GM19328 (cell line): ENCODE results near the gene COX7A2.

Experiments
- ATAC-seq: cut with Tn5 transposase; IDR thresholded peaks from one replicate; pipeline ENCODE4 v1.9.1; 2021; ENCODE audit warnings: mild to moderate bottlenecking, moderate library complexity; ENCODE audit not compliant: unreplicated experiment

COX7A2 gene

DNA sequence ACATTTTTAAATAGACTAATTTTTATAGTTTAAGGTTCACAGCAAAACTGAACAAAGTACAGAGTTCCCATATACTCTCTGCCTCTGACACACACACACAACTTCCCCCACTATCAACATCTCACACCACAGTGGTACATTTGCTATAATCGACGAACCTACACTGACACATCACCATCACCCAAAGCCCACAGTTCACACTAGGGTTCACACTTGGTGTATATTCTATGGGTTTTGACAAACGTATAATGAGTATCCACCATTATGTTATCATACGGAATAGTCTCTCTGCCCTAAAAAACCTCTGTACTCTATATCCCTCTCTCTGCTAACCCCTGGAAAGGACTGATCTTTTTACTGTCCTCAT is 25.4 kb upstream of the COX7A2 start:
- no peak for ATAC-seq

- ATAC-seq, result no peak
These were observed 24.8 kb upstream of the COX7A2 start for GRCh38 chr6:75268121-75268987.

DNA sequence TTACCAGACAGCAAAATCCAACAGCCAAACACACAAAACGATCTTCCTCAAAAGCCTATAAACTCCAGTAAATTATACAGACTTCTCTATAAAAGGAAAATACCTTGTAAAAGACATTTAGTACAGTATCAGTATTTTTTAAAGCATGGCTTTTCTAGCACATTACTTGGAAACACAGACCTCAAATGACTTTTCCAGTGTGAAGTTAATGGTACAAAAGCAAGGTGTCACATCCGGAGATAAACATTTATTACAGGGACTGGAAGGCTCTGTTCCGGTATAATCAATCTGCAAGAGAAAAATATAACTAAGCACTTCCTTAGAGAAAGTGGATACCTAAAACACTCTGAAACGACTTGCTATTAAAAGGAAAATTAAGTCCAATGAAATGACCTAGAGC is 23.9 kb upstream of the COX7A2 start:
- no peak for ATAC-seq

DNA sequence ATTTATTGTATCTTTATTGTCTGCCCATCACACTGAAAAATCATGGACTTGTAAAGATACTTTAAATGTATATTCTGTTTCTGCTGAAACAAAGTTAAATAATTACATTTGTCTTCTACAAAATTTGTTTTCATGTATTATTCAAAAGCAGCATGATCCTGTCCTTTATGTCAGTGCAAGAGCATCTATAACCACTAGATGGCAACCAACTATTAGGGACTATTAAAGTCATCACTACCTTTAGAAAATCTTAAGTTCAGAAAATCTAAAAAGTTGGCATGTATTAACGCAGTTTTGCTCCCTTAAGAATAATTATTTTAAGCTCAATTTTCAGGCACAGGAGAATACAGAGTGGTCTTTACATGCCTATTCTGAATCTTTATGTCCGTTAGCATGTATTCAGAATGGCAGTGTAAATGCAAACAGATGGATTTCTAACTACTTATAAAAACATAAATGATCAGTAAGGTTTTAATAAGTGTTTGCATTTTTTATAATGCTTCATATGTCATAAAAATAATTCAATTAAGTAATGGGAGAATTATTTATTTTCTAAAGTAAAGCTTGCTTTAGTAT is 23.2 kb upstream of the COX7A2 start:
- peak; percentile 83 for ATAC-seq

- ATAC-seq, result no peak
These were observed 19.8 kb upstream of the COX7A2 start for GRCh38 chr6:75263401-75263750.

DNA sequence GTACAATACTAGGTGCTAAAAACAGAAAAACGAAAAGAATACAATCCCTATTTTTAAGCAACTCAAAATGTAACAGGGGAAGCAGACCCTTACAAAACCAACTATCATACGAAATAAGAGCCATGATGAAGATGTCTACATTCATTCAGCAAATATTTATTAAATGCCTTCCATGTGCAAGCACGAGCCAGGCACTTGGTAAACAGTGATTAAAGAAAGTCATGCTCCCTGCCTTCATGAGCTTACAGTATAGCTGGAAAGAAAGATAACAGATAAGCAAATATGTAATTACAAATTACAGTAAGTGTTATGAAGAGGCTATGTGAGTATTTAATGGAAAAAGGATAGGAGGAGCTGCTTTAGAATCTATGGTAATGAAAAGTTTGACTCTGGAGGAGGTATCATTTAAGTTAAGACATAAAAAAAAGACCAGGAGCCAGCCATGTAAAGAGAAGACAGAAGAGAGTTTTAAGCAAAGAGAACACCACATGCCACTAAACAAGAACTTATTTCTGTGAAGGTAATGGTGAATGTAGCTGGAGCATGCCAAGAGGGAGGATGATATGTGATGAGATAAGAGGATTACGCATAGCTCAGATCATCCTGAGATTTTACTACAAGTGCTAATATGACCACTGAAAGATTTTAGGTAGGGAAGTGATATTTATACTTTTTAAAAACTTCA is 19.3 kb upstream of the COX7A2 start:
- ATAC-seq, result no peak

DNA sequence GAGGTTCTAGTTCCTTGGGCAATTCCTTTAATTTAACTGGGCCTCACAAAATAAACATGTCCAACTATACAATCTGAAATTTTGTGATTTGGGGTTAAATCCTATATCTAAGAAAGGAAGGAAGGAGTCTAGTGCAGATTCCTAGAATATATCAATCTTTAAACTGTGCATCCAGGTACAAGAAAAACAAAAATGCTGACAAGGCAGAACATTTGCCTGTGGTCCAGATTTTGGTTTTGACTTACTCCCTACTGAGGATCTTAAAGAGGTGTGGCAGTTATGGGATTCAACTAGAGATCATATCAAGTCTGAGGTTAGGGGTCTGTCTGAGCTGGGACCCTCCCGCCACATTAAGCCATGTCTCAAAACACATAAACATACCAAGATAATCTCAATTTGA is 17.7 kb upstream of the COX7A2 start:
- no peak for ATAC-seq

DNA sequence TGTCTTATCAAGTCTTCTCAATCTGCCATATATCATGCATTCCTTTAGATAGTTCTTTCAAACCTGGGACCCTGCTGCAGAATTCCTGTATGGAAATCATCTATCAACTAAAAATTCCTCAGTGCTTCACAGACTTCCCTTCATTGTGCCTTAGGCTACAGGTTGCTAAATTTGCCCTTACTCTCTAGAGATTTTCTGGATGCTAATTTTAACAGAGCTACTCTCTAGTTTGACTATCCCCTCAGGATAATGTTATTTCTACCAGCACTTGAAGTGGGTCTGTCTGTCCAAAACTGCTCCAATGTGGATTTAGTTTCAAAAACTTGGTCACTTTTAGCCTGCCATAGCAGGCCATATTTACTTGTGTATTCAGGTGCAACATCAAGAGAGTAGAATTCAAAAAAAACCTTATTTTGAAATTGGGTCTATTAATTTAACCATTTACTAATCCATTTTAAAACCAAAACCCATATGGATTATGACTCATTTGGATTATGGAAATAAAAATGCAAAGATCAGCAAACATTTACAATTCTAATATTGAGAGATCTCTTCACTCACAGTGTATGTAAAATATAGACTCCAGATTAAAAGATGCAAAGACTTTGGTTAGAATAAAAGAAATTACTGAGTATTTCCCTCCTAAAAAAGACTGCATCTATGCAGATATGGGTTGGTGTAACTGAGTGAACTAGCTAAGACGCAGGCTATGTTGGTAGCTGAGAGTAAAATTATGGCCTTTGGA is 13.9 kb upstream of the COX7A2 start:
- no peak for ATAC-seq

- no peak for ATAC-seq
These were observed 7.0 kb upstream of the COX7A2 start for GRCh38 chr6:75250552-75250951.

GRCh38 chr6:75249837-75250236 is 6.2 kb upstream of the COX7A2 start:
- ATAC-seq, result no peak

DNA sequence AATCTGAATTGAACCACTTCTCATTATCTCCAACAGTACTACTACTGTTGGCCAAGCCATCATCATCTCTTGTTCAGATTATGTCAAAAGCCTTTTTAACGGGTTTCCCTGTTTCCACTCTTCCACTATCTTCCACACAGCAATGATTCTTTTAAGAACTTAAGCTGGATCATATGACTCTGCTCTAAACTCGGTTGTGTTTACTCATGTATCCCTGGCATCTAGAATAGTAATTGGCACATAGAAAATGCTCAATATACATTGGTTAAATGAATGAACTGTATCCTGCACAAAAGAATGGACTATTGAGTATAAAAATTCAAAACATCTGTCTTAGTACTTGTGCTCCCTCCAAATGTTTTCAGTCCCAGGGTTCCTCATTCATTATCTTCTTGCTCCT is 2.8 kb upstream of the COX7A2 start:
- no peak for ATAC-seq

DNA sequence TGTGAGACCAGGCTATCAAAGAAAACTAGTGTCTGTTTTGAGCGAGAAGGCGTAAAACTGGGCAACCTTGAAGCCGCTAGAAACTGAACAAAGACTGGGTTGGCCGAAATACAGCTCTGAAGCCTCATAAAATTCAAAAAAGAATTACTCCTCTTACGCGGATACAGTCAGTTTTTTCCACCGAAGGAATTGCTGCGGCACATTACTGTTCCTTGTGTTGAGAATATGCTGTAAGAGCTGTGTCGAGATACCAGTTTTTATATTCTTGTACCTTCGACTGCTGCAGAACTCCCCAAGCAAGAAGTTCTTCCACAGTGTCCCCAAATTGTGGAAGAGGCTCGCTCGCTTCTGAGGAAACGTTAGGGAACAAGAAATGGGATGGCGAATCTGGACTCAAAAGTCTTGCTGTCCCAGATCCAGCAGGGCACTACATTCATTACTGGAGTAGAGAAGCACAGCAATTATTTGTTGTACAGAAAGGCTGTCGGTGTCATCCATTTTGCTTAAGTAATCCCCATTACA is 523 bp upstream of the COX7A2 start:
- ATAC-seq, result peak; percentile 22

DNA sequence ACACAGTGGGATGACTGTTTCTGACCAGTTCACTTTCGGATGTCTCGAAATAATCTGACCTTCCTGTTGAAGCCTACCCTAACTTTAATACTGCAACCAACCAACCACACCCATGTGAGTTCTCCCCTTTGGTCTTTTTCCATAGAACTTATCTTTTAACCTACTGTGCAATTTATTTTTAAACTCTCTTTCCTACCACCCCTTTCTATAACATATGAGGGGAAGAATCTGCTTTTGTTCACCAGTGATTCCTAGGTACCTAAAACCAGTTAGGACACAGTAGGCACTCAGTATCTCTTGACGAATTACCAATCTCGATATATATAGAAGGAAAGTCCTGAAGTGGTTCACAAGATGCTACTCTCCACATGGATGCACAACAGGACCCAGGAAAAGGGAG is 7.0 kb downstream of the COX7A2 start:
- no peak for ATAC-seq

DNA sequence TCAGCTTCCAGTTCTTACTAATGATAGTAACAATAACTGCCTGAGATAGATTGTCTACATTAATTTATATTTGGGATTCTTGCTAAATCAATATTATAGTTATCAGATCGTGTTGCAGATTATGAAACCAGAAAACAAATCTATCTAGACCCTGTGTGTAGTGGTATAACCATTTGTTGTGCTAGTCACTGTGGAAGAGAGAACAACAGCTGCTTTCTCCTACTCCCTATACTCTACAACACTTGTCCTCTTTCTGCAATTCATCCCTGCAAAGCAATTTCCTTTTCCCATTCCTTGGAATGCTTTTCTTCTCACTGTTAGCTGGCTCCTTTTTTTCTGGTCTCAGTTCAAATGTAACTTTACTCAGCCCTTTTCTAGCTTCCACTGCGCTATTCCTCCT is 8.3 kb downstream of the COX7A2 start:
- ATAC-seq, result no peak

- no peak for ATAC-seq
These were observed 9.3 kb downstream of the COX7A2 start for GRCh38 chr6:75234126-75234865.

GRCh38 chr6:75233092-75233615 is 10.4 kb downstream of the COX7A2 start:
- ATAC-seq, result no peak

DNA sequence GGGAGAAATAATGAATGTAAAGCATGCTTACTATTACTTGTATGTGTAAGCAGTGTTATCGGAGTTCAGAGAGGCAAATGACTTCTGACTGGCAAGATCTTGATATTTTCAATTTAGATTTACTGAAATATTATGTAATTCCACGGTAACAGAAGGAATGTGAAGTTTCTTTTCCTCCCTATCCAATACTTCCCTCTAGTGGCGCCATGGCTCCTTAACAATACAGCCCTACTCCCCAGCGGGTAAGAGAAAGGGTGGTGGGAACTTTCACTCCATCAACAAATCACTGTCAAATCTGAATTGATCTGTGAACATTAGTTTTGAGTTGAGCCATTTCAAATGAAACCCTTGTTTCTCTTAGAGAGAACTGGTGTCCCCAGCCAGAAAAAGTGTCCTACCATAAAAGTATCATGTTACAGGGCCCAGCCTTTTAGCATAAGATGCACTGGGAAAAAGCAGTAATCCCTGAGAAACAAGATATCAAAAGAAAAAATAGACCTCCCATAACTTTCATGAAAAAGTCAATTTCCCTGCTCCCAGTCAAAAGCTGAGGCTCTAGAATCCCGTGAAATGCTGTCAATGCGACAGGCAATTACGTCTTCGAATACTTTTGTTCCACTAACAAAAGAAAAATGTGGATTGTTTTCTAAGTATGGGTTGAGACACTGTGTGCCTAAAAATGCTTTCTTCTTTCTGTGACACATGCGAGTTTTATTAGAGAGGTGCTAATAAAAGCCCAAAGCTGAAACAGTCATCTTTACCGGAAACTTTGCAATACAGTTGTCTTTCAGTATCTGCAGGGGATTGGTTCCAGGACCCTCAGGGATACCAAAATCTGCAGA is 12.9 kb downstream of the COX7A2 start:
- no peak for ATAC-seq

GRCh38 chr6:75224303-75224926 is 19.2 kb downstream of the COX7A2 start:
- no peak for ATAC-seq

- no peak for ATAC-seq
These were observed 20.2 kb downstream of the COX7A2 start for GRCh38 chr6:75223428-75223827.
